Type B pancreatic cell (in vitro differentiated cells): ENCODE data around the gene GNGT1. TPM values are rescaled to one million over a fixed set of nuclear protein-coding genes. Genes with fewer than 3 reads are reported as not detected.

Source experiments
- DNase-seq: peaks from one replicate; pipeline ENCODE4 v3.0.0; 2021; ENCODE audit warnings: mixed read lengths; ENCODE audit not compliant: unreplicated experiment; ENCODE audit errors: extremely low spot score
- H3K27ac Mint-ChIP-seq: 2 replicates; pipeline ENCODE4 v1.8.0; 2021; ENCODE audit warnings: mild to moderate bottlenecking, mixed read lengths
- H3K27me3 Mint-ChIP-seq: 2 replicates; pipeline ENCODE4 v1.8.0; 2021; ENCODE audit warnings: mixed read lengths
- H3K36me3 Mint-ChIP-seq: 2 replicates; pipeline ENCODE4 v1.8.0; 2021; ENCODE audit warnings: mixed read lengths
- H3K4me1 Mint-ChIP-seq: one replicate; pipeline ENCODE4 v1.8.0; 2021; ENCODE audit warnings: mixed read lengths; ENCODE audit not compliant: unreplicated experiment
- H3K4me3 Mint-ChIP-seq: 2 replicates; pipeline ENCODE4 v1.8.0; 2021; ENCODE audit warnings: mild to moderate bottlenecking, mixed read lengths
- H3K9me3 Mint-ChIP-seq: 2 replicates; pipeline ENCODE4 v1.8.0; 2021; ENCODE audit warnings: mixed read lengths
- CTCF ChIP-seq: fragments of 200-600 bp; sonication (generic); conservative IDR thresholded peaks from 2 replicates; pipeline ENCODE4 v1.5.0; 2021; ENCODE audit warnings: antibody characterized with exemption, mild to moderate bottlenecking
- total RNA-seq: library from RNA; stranded (reverse); gene quantifications from 2 replicates; pipeline ENCODE4 v1.2.1, GENCODE V29; 2021; ENCODE audit warnings: low replicate concordance

The GNGT1 gene
- total RNA-seq, 1 donor from 2014 or later = not detected

GRCh38 chr7:93926800-93927199 lies 20.4 kb downstream of the GNGT1 start:
- no peak overlapping the region for H3K27ac Mint-ChIP-seq
- no peak for TF ChIP-seq CTCF

GRCh38 chr7:93927585-93927984 lies 21.2 kb downstream of the GNGT1 start:
- Mint-ChIP-seq H3K4me3 (no peak overlapping the region), H3K4me1 (peaks cover 7% of the 10 kb centered on the region), H3K27me3 (peaks cover 20% of the 10 kb centered on the region), H3K36me3 (peaks cover 5% of the 10 kb centered on the region), H3K27ac (no peak overlapping the region), H3K9me3 (no peaks in the 10 kb centered on the region)
- TF ChIP-seq CTCF = no peak
- DNase-seq = no peak

More at GRCh38 chr7:93926800-93927199, 20.4 kb downstream of the GNGT1 start:
- H3K4me1 Mint-ChIP-seq = peaks cover 7% of the 10 kb centered on the region
- peaks cover 5% of the 10 kb centered on the region for H3K36me3 Mint-ChIP-seq
- peaks cover 23% of the 10 kb centered on the region for H3K27me3 Mint-ChIP-seq
- no peak overlapping the region for H3K4me3 Mint-ChIP-seq
- no peak for DNase-seq
- H3K9me3 Mint-ChIP-seq = no peaks in the 10 kb centered on the region

DNA sequence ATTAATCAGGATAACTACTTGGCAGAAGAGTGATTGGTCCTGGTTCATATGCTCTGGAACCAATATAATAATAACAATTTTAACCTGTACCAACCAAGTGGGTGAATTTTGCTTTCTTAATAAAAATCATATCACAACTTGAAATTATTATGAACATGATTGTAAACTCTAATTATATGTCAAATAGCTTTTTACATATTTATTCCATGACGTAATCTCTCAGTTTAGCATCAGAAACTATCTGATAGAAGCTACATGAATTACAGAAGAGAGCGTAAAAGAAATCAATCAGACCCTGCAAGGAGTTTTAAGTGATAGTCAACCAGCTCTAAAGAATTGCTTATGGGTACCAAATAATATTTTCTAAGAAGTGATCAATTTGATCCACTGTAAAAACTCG lies 25.3 kb downstream of the GNGT1 start:
- TF ChIP-seq CTCF = no peak
- Mint-ChIP-seq H3K4me3 (no peak overlapping the region), H3K36me3 (no peaks in the 10 kb centered on the region), H3K4me1 (no peaks in the 10 kb centered on the region), H3K27me3 (peaks cover 14% of the 10 kb centered on the region), H3K9me3 (no peaks in the 10 kb centered on the region), H3K27ac (no peak overlapping the region)
- no peak for DNase-seq

- H3K4me1 Mint-ChIP-seq = no peaks in the 10 kb centered on the region
- no peak overlapping the region for H3K27ac Mint-ChIP-seq
- no peak for DNase-seq
- H3K36me3 Mint-ChIP-seq = no peaks in the 10 kb centered on the region
- H3K4me3 Mint-ChIP-seq = no peak overlapping the region
- TF ChIP-seq CTCF = no peak
- H3K27me3 Mint-ChIP-seq = peaks cover 19% of the 10 kb centered on the region
- no peaks in the 10 kb centered on the region for H3K9me3 Mint-ChIP-seq
Measured at GRCh38 chr7:93933156-93933555, 26.8 kb downstream of the GNGT1 start.

GRCh38 chr7:93935102-93935501 lies 28.7 kb downstream of the GNGT1 start:
- no peak for DNase-seq
- Mint-ChIP-seq H3K27me3 (peaks cover 26% of the 10 kb centered on the region), H3K36me3 (no peaks in the 10 kb centered on the region), H3K4me3 (no peak overlapping the region), H3K27ac (no peak overlapping the region), H3K4me1 (peaks cover 6% of the 10 kb centered on the region), H3K9me3 (no peaks in the 10 kb centered on the region)
- TF ChIP-seq CTCF = no peak

- peaks cover 25% of the 10 kb centered on the region for H3K27me3 Mint-ChIP-seq
- DNase-seq = no peak
- H3K4me3 Mint-ChIP-seq = no peak overlapping the region
- H3K9me3 Mint-ChIP-seq = no peaks in the 10 kb centered on the region
- H3K4me1 Mint-ChIP-seq = peaks cover 6% of the 10 kb centered on the region
- no peaks in the 10 kb centered on the region for H3K36me3 Mint-ChIP-seq
- TF ChIP-seq CTCF = no peak
- no peak overlapping the region for H3K27ac Mint-ChIP-seq
Measured at GRCh38 chr7:93937818-93938217, 31.5 kb downstream of the GNGT1 start.
